ENCODE results near the gene IL17RD. TPM values are rescaled to one million over a fixed set of nuclear protein-coding genes. Genes with fewer than 3 reads are reported as not detected.

IL17RD gene
- total RNA-seq, 1 donor from 2014 or later: 51.9 TPM

GRCh38 chr3:57093971-57094535, 71.1 kb downstream of the IL17RD start:
- peaks cover 13% of the 10 kb centered on the region for H3K36me3 Mint-ChIP-seq (ENCODE audit: low read depth)
- no peak overlapping the region for H3K4me3 Mint-ChIP-seq

DNA sequence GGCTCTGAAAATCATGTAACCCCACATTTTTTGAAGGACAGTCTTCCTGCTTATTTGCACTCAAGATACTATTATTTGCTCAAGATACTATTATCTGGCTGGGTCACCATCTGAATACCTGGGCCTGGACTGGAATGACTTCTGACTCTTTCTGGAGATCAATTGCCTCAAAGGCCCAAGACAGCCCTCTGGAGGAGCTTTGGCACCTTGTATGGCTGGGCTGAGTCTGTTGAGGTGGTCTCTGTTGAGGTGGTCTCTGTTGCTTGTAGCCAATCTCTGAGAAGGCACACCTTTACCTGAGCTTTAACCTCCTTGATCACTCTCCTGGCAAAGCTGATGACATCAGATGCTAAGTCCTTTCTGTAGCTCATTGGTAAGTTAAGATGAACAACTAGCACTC, 71.7 kb downstream of the IL17RD start:
- Mint-ChIP-seq H3K9me3 (no peaks in the 10 kb centered on the region), H3K27ac (ENCODE audit: unreplicated experiment) (no peak overlapping the region), H3K4me1 (peaks cover 18% of the 10 kb centered on the region), H3K4me3 (no peak overlapping the region), H3K36me3 (ENCODE audit: low read depth) (peaks cover 13% of the 10 kb centered on the region), H3K27me3 (ENCODE audit: low read depth) (no peaks in the 10 kb centered on the region)
- TF ChIP-seq, protein P1, sequence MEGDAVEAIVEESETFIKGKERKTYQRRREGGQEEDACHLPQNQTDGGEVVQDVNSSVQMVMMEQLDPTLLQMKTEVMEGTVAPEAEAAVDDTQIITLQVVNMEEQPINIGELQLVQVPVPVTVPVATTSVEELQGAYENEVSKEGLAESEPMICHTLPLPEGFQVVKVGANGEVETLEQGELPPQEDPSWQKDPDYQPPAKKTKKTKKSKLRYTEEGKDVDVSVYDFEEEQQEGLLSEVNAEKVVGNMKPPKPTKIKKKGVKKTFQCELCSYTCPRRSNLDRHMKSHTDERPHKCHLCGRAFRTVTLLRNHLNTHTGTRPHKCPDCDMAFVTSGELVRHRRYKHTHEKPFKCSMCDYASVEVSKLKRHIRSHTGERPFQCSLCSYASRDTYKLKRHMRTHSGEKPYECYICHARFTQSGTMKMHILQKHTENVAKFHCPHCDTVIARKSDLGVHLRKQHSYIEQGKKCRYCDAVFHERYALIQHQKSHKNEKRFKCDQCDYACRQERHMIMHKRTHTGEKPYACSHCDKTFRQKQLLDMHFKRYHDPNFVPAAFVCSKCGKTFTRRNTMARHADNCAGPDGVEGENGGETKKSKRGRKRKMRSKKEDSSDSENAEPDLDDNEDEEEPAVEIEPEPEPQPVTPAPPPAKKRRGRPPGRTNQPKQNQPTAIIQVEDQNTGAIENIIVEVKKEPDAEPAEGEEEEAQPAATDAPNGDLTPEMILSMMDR (conservative IDR thresholded peaks at IDR 0.05): no peak
- no peak for DNase-seq (ENCODE audit: low read depth, low spot score)

More at GRCh38 chr3:57093971-57094535, 71.1 kb downstream of the IL17RD start:
- H3K27ac Mint-ChIP-seq (ENCODE audit: unreplicated experiment): no peak overlapping the region
- H3K4me1 Mint-ChIP-seq: peaks cover 16% of the 10 kb centered on the region
- no peaks in the 10 kb centered on the region for H3K9me3 Mint-ChIP-seq
- no peak for DNase-seq (ENCODE audit: low read depth, low spot score)
- H3K27me3 Mint-ChIP-seq (ENCODE audit: low read depth): no peaks in the 10 kb centered on the region
- TF ChIP-seq, protein P1 (conservative IDR thresholded peaks at IDR 0.05): no peak

GRCh38 chr3:57091521-57092273, 73.5 kb downstream of the IL17RD start:
- Mint-ChIP-seq H3K36me3 (ENCODE audit: low read depth) (peaks cover 13% of the 10 kb centered on the region), H3K4me3 (no peak overlapping the region), H3K4me1 (peaks cover 18% of the 10 kb centered on the region), H3K9me3 (no peaks in the 10 kb centered on the region), H3K27me3 (ENCODE audit: low read depth) (no peaks in the 10 kb centered on the region), H3K27ac (ENCODE audit: unreplicated experiment) (no peak overlapping the region)
- TF ChIP-seq, protein P1 (conservative IDR thresholded peaks at IDR 0.05): no peak
- no peak for DNase-seq (ENCODE audit: low read depth, low spot score)

DNA sequence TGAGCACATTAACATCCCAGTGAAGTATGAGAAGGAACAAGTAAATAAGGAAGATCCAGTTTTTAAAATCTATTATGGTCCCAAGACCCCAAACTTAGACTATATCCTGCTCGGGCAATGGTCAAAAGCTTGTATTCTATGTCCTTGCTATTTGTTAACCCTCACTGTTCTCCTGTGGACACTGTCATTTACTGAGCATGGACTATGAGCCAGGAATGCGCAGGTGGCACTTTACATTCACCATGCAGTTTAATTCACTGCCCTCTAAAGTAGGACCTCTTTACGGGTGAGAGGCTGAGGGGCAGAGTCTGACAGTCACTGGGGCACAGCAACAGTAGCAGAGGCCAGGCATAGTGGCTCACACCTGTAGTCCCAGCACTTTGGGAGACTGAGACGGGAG, 76.1 kb downstream of the IL17RD start:
- H3K27ac Mint-ChIP-seq (ENCODE audit: unreplicated experiment): peak overlapping the region; percentile 81
- H3K9me3 Mint-ChIP-seq: no peaks in the 10 kb centered on the region
- peaks cover 8% of the 10 kb centered on the region for H3K36me3 Mint-ChIP-seq (ENCODE audit: low read depth)
- peaks cover 26% of the 10 kb centered on the region for H3K4me1 Mint-ChIP-seq
- H3K27me3 Mint-ChIP-seq (ENCODE audit: low read depth): no peaks in the 10 kb centered on the region
- H3K4me3 Mint-ChIP-seq: no peak overlapping the region
- DNase-seq (ENCODE audit: low read depth, low spot score): no peak
- TF ChIP-seq, protein P1 (conservative IDR thresholded peaks at IDR 0.05): no peak

- DNase-seq (ENCODE audit: low read depth, low spot score): no peak
- H3K4me3 Mint-ChIP-seq: no peak overlapping the region
- H3K36me3 Mint-ChIP-seq (ENCODE audit: low read depth): peaks cover 4% of the 10 kb centered on the region
- H3K9me3 Mint-ChIP-seq: no peaks in the 10 kb centered on the region
- H3K27ac Mint-ChIP-seq (ENCODE audit: unreplicated experiment): no peak overlapping the region
- TF ChIP-seq, protein P1 (conservative IDR thresholded peaks at IDR 0.05): no peak
- no peaks in the 10 kb centered on the region for H3K27me3 Mint-ChIP-seq (ENCODE audit: low read depth)
- H3K4me1 Mint-ChIP-seq: peaks cover 26% of the 10 kb centered on the region
Observed at GRCh38 chr3:57088503-57088902, 76.7 kb downstream of the IL17RD start.

Data from neural crest cell (in vitro differentiated cells).